ENCODE results near the gene CAPN15.
A peak's percentile ranks its signal among the peaks of the same experiment; 100 is the strongest.

The CAPN15 gene

GRCh38 chr16:567373-568256 lies 40.1 kb downstream of the CAPN15 start:
- no peak for DNase-seq (ENCODE audit: low read depth)
- TF ChIP-seq POLR2A (IDR thresholded peaks at IDR 0.05; ENCODE audit: extremely low read depth, insufficient read length): no peak
- no peak for TF ChIP-seq MYC (IDR thresholded peaks at IDR 0.05; ENCODE audit: low read depth, low read length)
- TF ChIP-seq, protein P1, sequence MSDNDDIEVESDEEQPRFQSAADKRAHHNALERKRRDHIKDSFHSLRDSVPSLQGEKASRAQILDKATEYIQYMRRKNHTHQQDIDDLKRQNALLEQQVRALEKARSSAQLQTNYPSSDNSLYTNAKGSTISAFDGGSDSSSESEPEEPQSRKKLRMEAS (IDR thresholded peaks at IDR 0.05; ENCODE audit: low read depth, low read length): no peak
- TF ChIP-seq, protein P2, sequence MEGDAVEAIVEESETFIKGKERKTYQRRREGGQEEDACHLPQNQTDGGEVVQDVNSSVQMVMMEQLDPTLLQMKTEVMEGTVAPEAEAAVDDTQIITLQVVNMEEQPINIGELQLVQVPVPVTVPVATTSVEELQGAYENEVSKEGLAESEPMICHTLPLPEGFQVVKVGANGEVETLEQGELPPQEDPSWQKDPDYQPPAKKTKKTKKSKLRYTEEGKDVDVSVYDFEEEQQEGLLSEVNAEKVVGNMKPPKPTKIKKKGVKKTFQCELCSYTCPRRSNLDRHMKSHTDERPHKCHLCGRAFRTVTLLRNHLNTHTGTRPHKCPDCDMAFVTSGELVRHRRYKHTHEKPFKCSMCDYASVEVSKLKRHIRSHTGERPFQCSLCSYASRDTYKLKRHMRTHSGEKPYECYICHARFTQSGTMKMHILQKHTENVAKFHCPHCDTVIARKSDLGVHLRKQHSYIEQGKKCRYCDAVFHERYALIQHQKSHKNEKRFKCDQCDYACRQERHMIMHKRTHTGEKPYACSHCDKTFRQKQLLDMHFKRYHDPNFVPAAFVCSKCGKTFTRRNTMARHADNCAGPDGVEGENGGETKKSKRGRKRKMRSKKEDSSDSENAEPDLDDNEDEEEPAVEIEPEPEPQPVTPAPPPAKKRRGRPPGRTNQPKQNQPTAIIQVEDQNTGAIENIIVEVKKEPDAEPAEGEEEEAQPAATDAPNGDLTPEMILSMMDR (IDR thresholded peaks at IDR 0.05; ENCODE audit: low read depth, low read length): no peak
- H3K4me3 ChIP-seq (ENCODE audit: low read depth, low read length): no peak overlapping the region

DNA sequence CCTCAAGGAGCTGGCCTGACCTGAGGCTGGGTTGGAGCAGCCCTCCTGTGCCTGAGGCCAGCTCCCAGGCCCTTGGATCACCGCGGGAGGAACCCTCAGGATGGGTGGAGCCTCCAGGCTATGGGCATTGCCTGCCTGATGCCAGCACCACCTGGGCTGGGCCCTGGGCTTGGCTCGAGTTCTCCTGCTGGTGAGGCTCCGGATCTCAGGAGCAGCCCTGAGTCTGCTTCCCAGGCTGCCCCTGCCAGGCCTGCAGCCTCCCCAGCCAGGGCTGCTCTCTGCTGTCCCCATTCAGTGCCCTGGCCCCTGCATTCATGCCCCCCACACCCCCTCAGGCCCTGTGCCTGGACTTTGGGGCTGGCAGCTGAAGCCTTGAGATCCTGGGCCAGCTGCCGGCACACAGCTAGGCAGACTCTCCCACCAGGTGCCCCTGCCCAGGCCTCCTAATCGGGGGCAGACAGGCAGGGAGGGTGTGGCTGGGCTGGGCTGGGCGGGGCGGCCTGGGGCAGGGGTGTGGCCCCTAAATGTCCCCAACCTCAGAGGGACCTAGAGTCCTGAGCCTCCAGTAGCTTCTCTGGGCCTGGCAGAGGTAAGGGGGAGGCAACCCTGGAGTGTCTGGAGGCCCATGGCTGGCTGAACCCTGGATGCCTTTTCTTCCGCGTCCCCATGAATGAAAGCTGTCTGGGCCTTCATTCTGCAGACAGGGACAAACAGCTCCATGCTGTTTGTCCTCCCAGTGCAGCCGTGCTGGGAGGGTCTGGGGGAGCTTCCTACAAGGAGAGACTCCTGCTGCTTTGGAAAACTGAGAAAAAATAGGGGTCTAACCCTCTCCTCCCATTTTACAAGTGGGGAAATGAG lies 41.1 kb downstream of the CAPN15 start:
- no peak for TF ChIP-seq POLR2A (IDR thresholded peaks at IDR 0.05; ENCODE audit: extremely low read depth, insufficient read length)
- H3K4me3 ChIP-seq (ENCODE audit: low read depth, low read length): no peak overlapping the region
- no peak for DNase-seq (ENCODE audit: low read depth)

- DNase-seq (ENCODE audit: low read depth): peak; percentile 63
- TF ChIP-seq, protein P2 (IDR thresholded peaks at IDR 0.05; ENCODE audit: low read depth, low read length): no peak
- TF ChIP-seq, protein P1 (IDR thresholded peaks at IDR 0.05; ENCODE audit: low read depth, low read length): no peak
- TF ChIP-seq MYC (IDR thresholded peaks at IDR 0.05; ENCODE audit: low read depth, low read length): no peak
- no peak for TF ChIP-seq POLR2A (IDR thresholded peaks at IDR 0.05; ENCODE audit: extremely low read depth, insufficient read length)
- peak within 1 kb of the TSS; percentile 83 for H3K4me3 ChIP-seq (ENCODE audit: low read depth, low read length)
Measured at GRCh38 chr16:569445-570254, 42.1 kb downstream of the CAPN15 start, which contains the start of gene PIGQ. Gene PIGQ (plus strand): TSS chr16:569968. CDS start chr16:574075, 4,107 bp downstream.

DNA sequence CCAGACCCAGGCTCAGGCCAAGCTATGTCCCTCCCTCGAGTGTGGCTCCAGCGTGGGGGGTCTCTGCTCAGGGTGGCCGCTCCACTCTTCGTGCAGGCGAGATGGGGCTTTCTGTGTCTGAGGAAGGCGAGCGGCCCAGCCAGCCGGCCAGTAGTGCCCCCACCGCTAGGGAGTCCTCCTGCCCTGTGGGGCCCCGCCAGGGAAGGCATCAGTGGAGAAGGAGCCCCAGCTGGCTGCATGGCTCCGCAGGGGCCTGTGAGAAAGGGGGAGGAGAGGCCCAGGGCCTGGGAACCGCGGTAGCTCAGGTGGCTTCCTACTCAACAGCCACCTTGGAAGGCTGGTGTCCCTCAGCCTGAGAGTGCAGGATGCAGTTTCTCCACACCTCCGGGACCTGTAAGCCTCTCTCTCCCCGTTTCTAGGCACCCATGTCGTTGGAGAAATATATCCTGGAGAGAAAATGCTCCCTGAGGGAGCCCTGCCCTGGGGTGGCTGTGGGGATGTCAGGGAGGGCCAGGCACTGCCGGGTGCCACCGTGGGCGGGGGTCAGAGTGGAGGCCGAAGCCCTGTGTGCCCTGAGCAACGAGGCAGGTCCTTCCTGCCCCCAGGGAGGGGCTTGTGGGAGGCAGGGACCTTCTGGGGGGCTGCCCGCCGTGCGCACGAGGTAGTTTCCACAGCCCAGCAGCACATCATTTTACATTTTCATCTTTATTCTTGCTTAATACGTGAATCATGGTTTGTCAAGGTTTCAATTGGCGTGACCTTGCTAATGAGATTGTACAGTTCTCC lies 45.5 kb downstream of the CAPN15 start:
- H3K4me3 ChIP-seq (ENCODE audit: low read depth, low read length): no peak overlapping the region
- TF ChIP-seq, protein P2 (IDR thresholded peaks at IDR 0.05; ENCODE audit: low read depth, low read length): no peak
- TF ChIP-seq, protein P1 (IDR thresholded peaks at IDR 0.05; ENCODE audit: low read depth, low read length): no peak
- TF ChIP-seq MYC (IDR thresholded peaks at IDR 0.05; ENCODE audit: low read depth, low read length): no peak
- no peak for TF ChIP-seq POLR2A (IDR thresholded peaks at IDR 0.05; ENCODE audit: extremely low read depth, insufficient read length)
- no peak for DNase-seq (ENCODE audit: low read depth)

DNA sequence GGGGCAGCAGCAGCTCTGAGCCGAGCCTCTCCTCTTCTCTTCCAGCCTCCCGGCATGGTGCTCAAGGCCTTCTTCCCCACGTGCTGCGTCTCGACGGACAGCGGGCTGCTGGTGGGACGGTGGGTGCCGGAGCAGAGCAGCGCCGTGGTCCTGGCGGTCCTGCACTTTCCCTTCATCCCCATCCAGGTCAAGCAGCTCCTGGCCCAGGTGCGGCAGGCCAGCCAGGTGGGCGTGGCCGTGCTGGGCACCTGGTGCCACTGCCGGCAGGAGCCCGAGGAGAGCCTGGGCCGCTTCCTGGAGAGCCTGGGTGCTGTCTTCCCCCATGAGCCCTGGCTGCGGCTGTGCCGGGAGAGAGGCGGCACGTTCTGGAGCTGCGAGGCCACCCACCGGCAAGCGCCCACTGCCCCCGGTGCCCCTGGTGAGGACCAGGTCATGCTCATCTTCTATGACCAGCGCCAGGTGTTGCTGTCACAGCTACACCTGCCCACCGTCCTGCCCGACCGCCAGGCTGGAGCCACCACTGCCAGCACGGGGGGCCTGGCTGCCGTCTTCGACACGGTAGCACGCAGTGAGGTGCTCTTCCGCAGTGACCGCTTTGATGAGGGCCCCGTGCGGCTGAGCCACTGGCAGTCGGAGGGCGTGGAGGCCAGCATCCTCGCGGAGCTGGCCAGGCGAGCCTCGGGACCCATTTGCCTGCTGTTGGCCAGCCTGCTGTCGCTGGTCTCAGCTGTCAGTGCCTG lies 46.7 kb downstream of the CAPN15 start:
- DNase-seq (ENCODE audit: low read depth): no peak
- no peak overlapping the region for H3K4me3 ChIP-seq (ENCODE audit: low read depth, low read length)
- TF ChIP-seq, protein P2 (IDR thresholded peaks at IDR 0.05; ENCODE audit: low read depth, low read length): no peak
- TF ChIP-seq, protein P1 (IDR thresholded peaks at IDR 0.05; ENCODE audit: low read depth, low read length): no peak
- no peak for TF ChIP-seq MYC (IDR thresholded peaks at IDR 0.05; ENCODE audit: low read depth, low read length)
- TF ChIP-seq POLR2A (IDR thresholded peaks at IDR 0.05; ENCODE audit: extremely low read depth, insufficient read length): no peak
